OCI-LY7 (cell line): Measurements from ENCODE around the gene CCDC116. TPM values are rescaled to one million over a fixed set of nuclear protein-coding genes. Genes with fewer than 3 reads are reported as not detected.

Source experiments
- BruUV-seq: library from RNA; stranded (reverse); fragments of 400-500 nt; replicated peaks from 2 replicates; lab custom pipeline; 2021; lab: Mats Ljungman, UMichigan
- CTCF ChIA-PET: fragments of 300-600 bp; sonication (Branson Sonifier 250); formaldehyde crosslinking; loops from one replicate; lab custom pipeline; 2022; ENCODE audit warnings: antibody characterized with exemption; ENCODE audit not compliant: unreplicated experiment; lab: Charles Lee
- POLR2A ChIA-PET: fragments of 300-600 bp; sonication (Branson Sonifier 250); formaldehyde crosslinking; loops from one replicate; lab custom pipeline; 2022; ENCODE audit warnings: antibody characterized with exemption; lab: Charles Lee
- DNase-seq: peaks from one replicate; pipeline ENCODE4 v3.0.0-alpha.2; 2015; ENCODE audit warnings: low spot score
- H2AFZ ChIP-seq: fragments of 200-600 bp; sonication (generic), shearing (Covaris generic); 2 replicates; pipeline ENCODE4 v1.6.1; 2014; ENCODE audit warnings: mild to moderate bottlenecking, antibody characterized with exemption, low read length, moderate library complexity
- H3K27ac ChIP-seq: fragments of 200-600 bp; sonication (generic); 2 replicates; pipeline ENCODE4 v1.5.1; 2014; ENCODE audit warnings: mixed run types, low read depth, mild to moderate bottlenecking, moderate library complexity, low read length, inconsistent platforms; ENCODE audit not compliant: poor library complexity, severe bottlenecking
- H3K36me3 ChIP-seq: fragments of 200-600 bp; sonication (generic); 2 replicates; pipeline ENCODE4 v1.6.1; 2014; ENCODE audit warnings: mild to moderate bottlenecking, antibody characterized with exemption, low read length, moderate library complexity, mixed read lengths; ENCODE audit not compliant: insufficient read depth
- H3K4me1 ChIP-seq: fragments of 200-600 bp; sonication (generic); 2 replicates; pipeline ENCODE4 v1.5.1; 2014; ENCODE audit warnings: mild to moderate bottlenecking, low read length; ENCODE audit not compliant: insufficient read depth, poor library complexity, severe bottlenecking
- H3K4me2 ChIP-seq: fragments of 200-600 bp; sonication (generic); 2 replicates; pipeline ENCODE4 v1.6.1; 2014; ENCODE audit warnings: mild to moderate bottlenecking, low read length
- H3K4me3 ChIP-seq: fragments of 200-600 bp; sonication (generic); 2 replicates; pipeline ENCODE4 v1.5.1; 2014; ENCODE audit warnings: mild to moderate bottlenecking, low read depth, low read length; ENCODE audit not compliant: poor library complexity, severe bottlenecking
- H3K79me2 ChIP-seq: fragments of 200-600 bp; sonication (generic); 2 replicates; pipeline ENCODE4 v1.6.1; 2016; ENCODE audit warnings: low read depth, mild to moderate bottlenecking, low read length, moderate library complexity, mixed read lengths; ENCODE audit not compliant: insufficient read depth
- H3K9me2 ChIP-seq: fragments of 200-600 bp; sonication (generic); 2 replicates; pipeline ENCODE4 v1.6.1; 2016; ENCODE audit warnings: mild to moderate bottlenecking, low read length, mixed read lengths; ENCODE audit not compliant: insufficient read depth
- H3K9me3 ChIP-seq: fragments of 200-600 bp; sonication (generic); 2 replicates; pipeline ENCODE4 v1.6.1; 2014; ENCODE audit warnings: mild to moderate bottlenecking, mixed run types, low read length, mixed read lengths
- H4K20me1 ChIP-seq: fragments of 200-600 bp; sonication (generic); 2 replicates; pipeline ENCODE4 v1.6.1; 2014; ENCODE audit warnings: mild to moderate bottlenecking, antibody characterized with exemption, low read length, moderate library complexity, mixed read lengths; ENCODE audit not compliant: insufficient read depth
- EZH2phosphoT487 ChIP-seq: fragments of 200-600 bp; sonication (generic); IDR thresholded peaks from 2 replicates; pipeline ENCODE4 v1.6.1; 2018; ENCODE audit warnings: low read depth, borderline replicate concordance, mild to moderate bottlenecking, mixed run types, antibody characterized with exemption, low read length, moderate library complexity, mixed read lengths
- intact Hi-C: fragments of 100-400 bp; cut with micrococcal nuclease; formaldehyde crosslinking; loops from one replicate; pipeline ENCODE4 v1.10.0; 2022; ENCODE audit not compliant: unreplicated experiment
- total RNA-seq, 2 experiments: library from RNA; depleted of rRNA in 1 of 2; stranded (reverse); fragments of >200 nt in 1 of 2; shearing (Covaris generic) in 1 of 2; gene quantifications; 2 replicates each; pipeline ENCODE4 v1.2.3, GENCODE V29; 2014 to 2022
- TF ChIP-seq, protein P1 (sequence below): fragments of 200-600 bp; sonication (generic); conservative IDR thresholded peaks from 2 replicates; pipeline ENCODE4 v1.5.1; 2014; ENCODE audit warnings: mild to moderate bottlenecking, antibody characterized with exemption, low read length, moderate library complexity, mixed read lengths

The CCDC116 gene
- total RNA-seq, 2 experiments from 2014 or later = 1.5 to 3.1 TPM

DNA sequence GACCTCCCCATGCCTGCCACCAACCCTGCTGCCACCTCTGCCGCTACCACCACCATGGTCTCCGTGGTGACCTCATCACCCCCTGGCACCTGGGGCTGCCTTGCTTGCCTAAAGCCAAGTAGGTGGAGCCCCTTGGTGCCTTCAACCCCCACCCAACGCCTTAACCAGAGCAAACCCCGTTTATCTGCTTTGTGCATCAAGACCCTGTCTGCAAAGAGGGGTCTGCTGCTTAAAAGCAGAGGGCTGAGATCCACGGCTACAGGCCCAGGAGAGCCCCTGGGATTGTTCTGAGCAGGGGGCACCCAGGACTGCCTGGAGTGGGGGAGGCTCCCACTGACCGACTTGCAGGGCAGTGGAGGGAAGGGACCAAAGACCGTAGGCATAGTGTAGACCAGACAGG is 28.3 kb downstream of the CCDC116 start:
- H3K9me3 ChIP-seq = no peaks in the 10 kb centered on the region
- POLR2A ChIA-PET = no interaction called here
- no peak overlapping the region for H3K4me2 ChIP-seq
- H3K27ac ChIP-seq = no peak overlapping the region
- no peaks in the 10 kb centered on the region for H4K20me1 ChIP-seq
- BruUV-seq = no TSS peak
- TF ChIP-seq, protein P1, sequence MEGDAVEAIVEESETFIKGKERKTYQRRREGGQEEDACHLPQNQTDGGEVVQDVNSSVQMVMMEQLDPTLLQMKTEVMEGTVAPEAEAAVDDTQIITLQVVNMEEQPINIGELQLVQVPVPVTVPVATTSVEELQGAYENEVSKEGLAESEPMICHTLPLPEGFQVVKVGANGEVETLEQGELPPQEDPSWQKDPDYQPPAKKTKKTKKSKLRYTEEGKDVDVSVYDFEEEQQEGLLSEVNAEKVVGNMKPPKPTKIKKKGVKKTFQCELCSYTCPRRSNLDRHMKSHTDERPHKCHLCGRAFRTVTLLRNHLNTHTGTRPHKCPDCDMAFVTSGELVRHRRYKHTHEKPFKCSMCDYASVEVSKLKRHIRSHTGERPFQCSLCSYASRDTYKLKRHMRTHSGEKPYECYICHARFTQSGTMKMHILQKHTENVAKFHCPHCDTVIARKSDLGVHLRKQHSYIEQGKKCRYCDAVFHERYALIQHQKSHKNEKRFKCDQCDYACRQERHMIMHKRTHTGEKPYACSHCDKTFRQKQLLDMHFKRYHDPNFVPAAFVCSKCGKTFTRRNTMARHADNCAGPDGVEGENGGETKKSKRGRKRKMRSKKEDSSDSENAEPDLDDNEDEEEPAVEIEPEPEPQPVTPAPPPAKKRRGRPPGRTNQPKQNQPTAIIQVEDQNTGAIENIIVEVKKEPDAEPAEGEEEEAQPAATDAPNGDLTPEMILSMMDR = no peak
- no peak for TF ChIP-seq EZH2phosphoT487
- H3K79me2 ChIP-seq = no peaks in the 10 kb centered on the region
- intact Hi-C loops = no loop called here
- H3K4me3 ChIP-seq = no peak overlapping the region
- no peaks in the 10 kb centered on the region for H3K36me3 ChIP-seq
- H3K4me1 ChIP-seq = peaks cover 31% of the 10 kb centered on the region
- H3K9me2 ChIP-seq = no peaks in the 10 kb centered on the region
- DNase-seq = no peak
- CTCF ChIA-PET = no interaction called here
- H2AFZ ChIP-seq = no peak overlapping the region

DNA sequence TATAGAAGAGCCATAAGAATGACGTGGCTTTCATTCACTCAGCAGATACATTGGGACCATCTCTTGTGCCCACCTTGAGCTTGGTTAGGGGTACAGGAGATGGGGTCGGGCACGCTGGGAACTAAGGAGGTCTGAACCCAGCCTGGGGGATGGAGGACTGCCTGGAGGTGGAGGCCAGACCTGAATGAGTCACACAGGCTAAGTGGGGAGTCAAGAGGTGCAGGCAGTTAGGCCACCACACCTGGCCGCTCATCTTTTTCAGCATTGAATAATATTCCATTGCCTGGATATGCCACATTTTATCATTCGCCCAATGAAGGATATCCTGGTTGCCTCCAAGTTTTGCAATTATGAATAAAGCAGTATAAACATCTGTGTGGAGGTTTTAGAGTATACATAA is 29.4 kb downstream of the CCDC116 start:
- Histone ChIP-seq H3K9me2 (no peaks in the 10 kb centered on the region), H2AFZ (no peak overlapping the region), H4K20me1 (no peaks in the 10 kb centered on the region), H3K36me3 (no peaks in the 10 kb centered on the region), H3K4me3 (no peak overlapping the region), H3K27ac (no peak overlapping the region), H3K79me2 (peaks cover 9% of the 10 kb centered on the region), H3K4me2 (no peak overlapping the region), H3K4me1 (peaks cover 29% of the 10 kb centered on the region), H3K9me3 (no peaks in the 10 kb centered on the region)
- no peak for TF ChIP-seq EZH2phosphoT487
- TF ChIP-seq, protein P1 = no peak
- POLR2A ChIA-PET = interaction anchor here (0.7 kb wide), 1 partner anchor 128 kb away, joined by 3 read pairs; no protein-coding TSS in a partner anchor
- CTCF ChIA-PET = no interaction called here
- intact Hi-C loops = no loop called here
- no peak for DNase-seq
- no TSS peak for BruUV-seq

DNA sequence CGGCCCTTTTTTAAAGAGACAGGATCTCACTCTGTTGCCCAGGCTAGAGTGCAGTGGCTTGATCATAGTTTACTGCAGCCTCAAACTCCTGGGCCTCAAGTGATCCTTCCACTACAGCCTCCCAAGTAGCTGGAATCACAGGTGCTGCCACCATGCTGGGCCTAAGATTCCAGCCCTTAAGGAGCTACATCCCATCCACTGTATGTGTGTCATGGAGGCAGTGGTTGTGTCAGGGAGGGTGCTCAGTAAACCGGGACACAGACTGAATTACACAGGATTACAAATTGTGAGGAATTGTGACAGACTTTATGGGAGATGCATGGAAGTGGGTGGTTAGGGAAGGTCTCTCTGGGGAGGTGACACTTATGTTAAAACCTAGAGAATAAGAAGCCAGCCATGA is 31.2 kb downstream of the CCDC116 start:
- no peak for DNase-seq
- BruUV-seq = no TSS peak
- CTCF ChIA-PET = no interaction called here
- peaks cover 6% of the 10 kb centered on the region; the same call in 1 of the 2 replicates for H3K36me3 ChIP-seq
- TF ChIP-seq, protein P1 = no peak
- no peak overlapping the region for H2AFZ ChIP-seq
- intact Hi-C loops = no loop called here
- no peaks in the 10 kb centered on the region for H3K9me2 ChIP-seq
- H3K9me3 ChIP-seq = no peaks in the 10 kb centered on the region
- no peak overlapping the region for H3K4me2 ChIP-seq
- peaks cover 24% of the 10 kb centered on the region for H3K79me2 ChIP-seq
- no peaks in the 10 kb centered on the region for H4K20me1 ChIP-seq
- POLR2A ChIA-PET = no interaction called here
- H3K4me3 ChIP-seq = no peak overlapping the region
- no peak overlapping the region for H3K27ac ChIP-seq
- peaks cover 29% of the 10 kb centered on the region for H3K4me1 ChIP-seq
